HCT116 (cell line): ENCODE measurements around the gene ALCAM. TPM values are rescaled to one million over a fixed set of nuclear protein-coding genes. Genes with fewer than 3 reads are reported as not detected.

Experiments used
- ATAC-seq: fragments of 200-7000 bp; cut with Tn5 transposase; 2 replicates; pipeline ENCODE4 v1.9.1; 2020; ENCODE audit warnings: mild to moderate bottlenecking, moderate library complexity
- BruUV-seq: library from RNA; stranded (reverse); fragments of 400-500 nt; replicated peaks from 2 replicates; lab custom pipeline; 2021; lab: Mats Ljungman, UMichigan
- CTCF ChIA-PET: fragments of 300-600 bp; sonication (Branson Sonifier 250); formaldehyde crosslinking; loops from one replicate; lab custom pipeline; 2021; ENCODE audit warnings: antibody characterized with exemption; lab: Charles Lee
- POLR2A ChIA-PET: fragments of 300-600, 350-600 bp; sonication (Branson Sonifier 250); formaldehyde crosslinking; loops from one replicate; lab custom pipeline; 2021; ENCODE audit warnings: antibody characterized with exemption; lab: Charles Lee
- RAD21 ChIA-PET, 2 experiments: fragments of 300-600 bp; sonication (Branson Sonifier 250); formaldehyde crosslinking; loops; one replicate each; lab custom pipeline; 2023; ENCODE audit warnings: low total read pairs in 2 of 2; ENCODE audit not compliant: uncharacterized antibody in 2 of 2, unreplicated experiment in 2 of 2, low non-redundant PET in 1 of 2; lab: Charles Lee
- DNase-seq: peaks from one replicate; pipeline ENCODE4 v3.0.0-alpha.2; 2010; ENCODE audit warnings: low read depth, low spot score
- H2AFZ ChIP-seq: fragments of 200-600 bp; shearing (Covaris generic), sonication (generic); 2 replicates; pipeline ENCODE4 v1.6.1; 2017; ENCODE audit warnings: low read depth, mixed run types, mixed read lengths, antibody characterized with exemption, low read length; ENCODE audit not compliant: poor library complexity, severe bottlenecking
- H3K27ac ChIP-seq: 2 replicates; pipeline ENCODE4 v1.5.1; 2012; ENCODE audit warnings: low read depth, low read length
- H3K27me3 ChIP-seq: fragments of 200-600 bp; sonication (generic); 2 replicates; pipeline ENCODE4 v1.6.1; 2016; ENCODE audit warnings: mixed run types, low read length, mixed read lengths; ENCODE audit not compliant: insufficient read depth
- H3K36me3 ChIP-seq, 2 experiments: fragments of 200-500 bp in 1 of 2; fragments of 200-600 bp in 1 of 2; sonication (Bioruptor generic) in 1 of 2; sonication (generic) in 1 of 2; 2 replicates each; pipeline versions ENCODE4 v1.5.1 to v1.6.1; 2014 to 2016; ENCODE audit warnings: low read length in 2 of 2, inconsistent platforms in 1 of 2, mixed read lengths in 1 of 2, mixed run types in 1 of 2; ENCODE audit not compliant: insufficient read depth in 2 of 2, control insufficient read depth in 1 of 2
- H3K4me1 ChIP-seq, 2 experiments: fragments of 200-600 bp in 1 of 2; sonication (generic) in 1 of 2; 2 replicates each; pipeline versions ENCODE4 v1.5.1 to v1.6.1; 2012 to 2017; ENCODE audit warnings: low read length in 2 of 2, inconsistent platforms in 1 of 2, mild to moderate bottlenecking in 1 of 2, mixed read lengths in 1 of 2, mixed run types in 1 of 2, moderate library complexity in 1 of 2; ENCODE audit not compliant: insufficient read depth in 2 of 2, control insufficient read depth in 1 of 2
- H3K4me2 ChIP-seq: fragments of 200-600 bp; sonication (generic); 2 replicates; pipeline ENCODE4 v1.6.1; 2017; ENCODE audit warnings: mixed run types, low read length, mixed read lengths
- H3K4me3 ChIP-seq, 2 experiments: fragments of 200-600 bp in 1 of 2; sonication (generic) in 1 of 2; replicated peaks in 1 of 2; 2 replicates each; pipeline ENCODE4 v1.5.1; 2011 to 2016; ENCODE audit warnings: low read length in 2 of 2, control low read depth in 1 of 2, low read depth in 1 of 2, mild to moderate bottlenecking in 1 of 2, mixed read lengths in 1 of 2, mixed run types in 1 of 2
- H3K79me2 ChIP-seq: fragments of 200-600 bp; sonication (generic); 2 replicates; pipeline ENCODE4 v1.6.1; 2017; ENCODE audit warnings: mild to moderate bottlenecking, mixed run types, low read length, moderate library complexity, mixed read lengths; ENCODE audit not compliant: insufficient read depth
- H3K9ac ChIP-seq: fragments of 200-600 bp; sonication (generic); 2 replicates; pipeline ENCODE4 v1.6.1; 2016; ENCODE audit warnings: low read length, mixed read lengths
- H3K9me2 ChIP-seq: fragments of 200-600 bp; sonication (generic), shearing (Covaris generic); 2 replicates; pipeline ENCODE4 v1.6.1; 2017; ENCODE audit warnings: mixed run types, mild to moderate bottlenecking, moderate library complexity; ENCODE audit not compliant: insufficient read depth
- H3K9me3 ChIP-seq, 2 experiments: fragments of 200-500 bp in 1 of 2; fragments of 200-600 bp in 1 of 2; sonication (Bioruptor generic) in 1 of 2; sonication (generic) in 1 of 2; 2 replicates each; pipeline ENCODE4 v1.6.1; 2014 to 2017; ENCODE audit warnings: low read length in 2 of 2, mixed read lengths in 2 of 2, inconsistent platforms in 1 of 2, low read depth in 1 of 2, mild to moderate bottlenecking in 1 of 2, mixed run types in 1 of 2, moderate library complexity in 1 of 2; ENCODE audit not compliant: control insufficient read depth in 1 of 2, insufficient read depth in 1 of 2
- H4K20me1 ChIP-seq: fragments of 200-600 bp; sonication (generic), shearing (Covaris generic); 2 replicates; pipeline ENCODE4 v1.6.1; 2017; ENCODE audit warnings: mixed run types, mild to moderate bottlenecking, moderate library complexity; ENCODE audit not compliant: insufficient read depth
- CEBPB ChIP-seq: IDR thresholded peaks from 2 replicates; pipeline ENCODE4 v1.6.1; 2012; ENCODE audit warnings: low read depth
- EZH2phosphoT487 ChIP-seq: fragments of 200-600 bp; IDR thresholded peaks from 2 replicates; pipeline ENCODE4 v1.6.1; 2018; ENCODE audit warnings: antibody characterized with exemption, borderline replicate concordance
- FOSL1 ChIP-seq: IDR thresholded peaks from 2 replicates; pipeline ENCODE4 v1.6.1; 2012; ENCODE audit warnings: low read depth
- JUND ChIP-seq: IDR thresholded peaks from 2 replicates; pipeline ENCODE4 v1.6.1; 2012
- POLR2AphosphoS5 ChIP-seq: IDR thresholded peaks from 2 replicates; pipeline ENCODE4 v1.6.1; 2011; ENCODE audit warnings: mild to moderate bottlenecking, low read depth, low read length, moderate library complexity
- RAD21 ChIP-seq: IDR thresholded peaks from 2 replicates; pipeline ENCODE4 v1.6.1; 2012; ENCODE audit warnings: low read depth, mild to moderate bottlenecking
- SP1 ChIP-seq: IDR thresholded peaks from 2 replicates; pipeline ENCODE4 v1.6.1; 2012; ENCODE audit warnings: low read depth
- YY1 ChIP-seq: IDR thresholded peaks from 2 replicates; pipeline ENCODE4 v1.6.1; 2011; ENCODE audit warnings: low read length, low read depth, moderate library complexity, mild to moderate bottlenecking; ENCODE audit not compliant: insufficient replicate concordance; ENCODE audit errors: extremely low read depth
- ZFX ChIP-seq: fragments of 450-650 bp; IDR thresholded peaks from 2 replicates; pipeline ENCODE4 v1.6.1; 2017
- intact Hi-C: fragments of 100-400 bp; cut with micrococcal nuclease; formaldehyde crosslinking; loops from 2 replicates; pipeline ENCODE4 v1.10.0; 2022
- total RNA-seq: library from RNA; stranded (reverse); gene quantifications from one replicate; pipeline ENCODE4 v1.2.1, GENCODE V29; 2021; ENCODE audit not compliant: unreplicated experiment
- TF ChIP-seq, protein P1 (sequence below): IDR thresholded peaks from 2 replicates; pipeline ENCODE4 v1.6.1; 2012
- TF ChIP-seq, protein P2 (sequence below): IDR thresholded peaks from 2 replicates; pipeline ENCODE4 v1.6.1; 2011; ENCODE audit warnings: mild to moderate bottlenecking, low read length, moderate library complexity; ENCODE audit not compliant: insufficient replicate concordance; ENCODE audit errors: extremely low read depth

The ALCAM gene
- total RNA-seq, 1 experiment from 2014 or later: 56.7 TPM

GRCh38 chr3:105431200-105431599 is 64.5 kb downstream of the ALCAM start:
- no peaks in the 10 kb centered on the region for H3K36me3 ChIP-seq
- ChIA-PET RAD21 (no interaction called here), CTCF (no interaction called here), POLR2A (no interaction called here)
- intact Hi-C loops: no loop called here
- H3K4me2 ChIP-seq: no peak overlapping the region
- no TSS peak for BruUV-seq
- H3K27me3 ChIP-seq: no peaks in the 10 kb centered on the region
- H3K9me2 ChIP-seq: no peaks in the 10 kb centered on the region
- no peak overlapping the region for H3K27ac ChIP-seq
- TF ChIP-seq RAD21 (no peak), CEBPB (no peak), YY1 (no peak), JUND (no peak), POLR2AphosphoS5 (no peak), FOSL1 (no peak), ZFX (no peak), EZH2phosphoT487 (no peak), SP1 (no peak)
- TF ChIP-seq, protein P1, sequence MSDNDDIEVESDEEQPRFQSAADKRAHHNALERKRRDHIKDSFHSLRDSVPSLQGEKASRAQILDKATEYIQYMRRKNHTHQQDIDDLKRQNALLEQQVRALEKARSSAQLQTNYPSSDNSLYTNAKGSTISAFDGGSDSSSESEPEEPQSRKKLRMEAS: no peak
- TF ChIP-seq, protein P2, sequence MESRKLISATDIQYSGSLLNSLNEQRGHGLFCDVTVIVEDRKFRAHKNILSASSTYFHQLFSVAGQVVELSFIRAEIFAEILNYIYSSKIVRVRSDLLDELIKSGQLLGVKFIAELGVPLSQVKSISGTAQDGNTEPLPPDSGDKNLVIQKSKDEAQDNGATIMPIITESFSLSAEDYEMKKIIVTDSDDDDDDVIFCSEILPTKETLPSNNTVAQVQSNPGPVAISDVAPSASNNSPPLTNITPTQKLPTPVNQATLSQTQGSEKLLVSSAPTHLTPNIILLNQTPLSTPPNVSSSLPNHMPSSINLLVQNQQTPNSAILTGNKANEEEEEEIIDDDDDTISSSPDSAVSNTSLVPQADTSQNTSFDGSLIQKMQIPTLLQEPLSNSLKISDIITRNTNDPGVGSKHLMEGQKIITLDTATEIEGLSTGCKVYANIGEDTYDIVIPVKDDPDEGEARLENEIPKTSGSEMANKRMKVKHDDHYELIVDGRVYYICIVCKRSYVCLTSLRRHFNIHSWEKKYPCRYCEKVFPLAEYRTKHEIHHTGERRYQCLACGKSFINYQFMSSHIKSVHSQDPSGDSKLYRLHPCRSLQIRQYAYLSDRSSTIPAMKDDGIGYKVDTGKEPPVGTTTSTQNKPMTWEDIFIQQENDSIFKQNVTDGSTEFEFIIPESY: no peak
- H3K9me3 ChIP-seq: no peaks in the 10 kb centered on the region
- ATAC-seq (no peak), DNase-seq (no peak)
- H3K4me3 ChIP-seq: no peak overlapping the region
- H3K9ac ChIP-seq: no peak overlapping the region
- peaks cover 9% of the 10 kb centered on the region for H3K79me2 ChIP-seq
- H3K4me1 ChIP-seq: no peaks in the 10 kb centered on the region
- H2AFZ ChIP-seq: no peak overlapping the region
- no peaks in the 10 kb centered on the region for H4K20me1 ChIP-seq
